SK-N-SH (cell line): ENCODE data around the gene DACH1. TPM values are rescaled to one million over a fixed set of nuclear protein-coding genes. Genes with fewer than 3 reads are reported as not detected.

Experiments
- CTCF ChIA-PET: fragments of 300-600, 350-600 bp; formaldehyde crosslinking; extraction: SDS; loops from one replicate; lab custom pipeline; 2021; lab: Yijun Ruan, JAX
- POLR2A ChIA-PET: fragments of 350-600 bp; sonication (Branson Sonifier 250); formaldehyde crosslinking; extraction: SDS; loops from one replicate; lab custom pipeline; 2020; ENCODE audit warnings: antibody characterized with exemption, inconsistent platforms; lab: Yijun Ruan, JAX
- DNase-seq: peaks from one replicate; pipeline ENCODE4 v3.0.0; 2012
- H2AFZ ChIP-seq: fragments of 200-600 bp; sonication (generic); 2 replicates; pipeline ENCODE4 v1.8.1; 2016; ENCODE audit warnings: antibody characterized with exemption, mild to moderate bottlenecking, low read depth
- H3F3A ChIP-seq: fragments of 200-600 bp; sonication (generic); replicated peaks from 2 replicates; pipeline ENCODE3; 2016; ENCODE audit warnings: antibody characterized with exemption, mild to moderate bottlenecking; ENCODE audit not compliant: insufficient read depth
- H3K27ac ChIP-seq, 2 experiments: fragments of 200-500 bp in 1 of 2; fragments of 200-600 bp in 1 of 2; sonication (Bioruptor generic) in 1 of 2; sonication (generic), shearing (Covaris generic) in 1 of 2; 2 replicates each; pipeline versions ENCODE4 v1.5.1 to v1.6.1; 2014 to 2016; ENCODE audit warnings: low read depth in 2 of 2, inconsistent platforms in 1 of 2, low read length in 1 of 2, mild to moderate bottlenecking in 1 of 2, mixed read lengths in 1 of 2
- H3K27me3 ChIP-seq: fragments of 200-600 bp; sonication (generic), shearing (Covaris generic); 2 replicates; pipeline ENCODE4 v1.6.1; 2016; ENCODE audit warnings: mixed run types; ENCODE audit not compliant: insufficient read depth
- H3K36me3 ChIP-seq, 2 experiments: fragments of 200-500 bp in 1 of 2; fragments of 200-600 bp in 1 of 2; sonication (Bioruptor generic) in 1 of 2; sonication (generic) in 1 of 2; replicated peaks in 1 of 2; 2 replicates each; pipeline versions ENCODE3 to v1.5.1; 2014 to 2016; ENCODE audit warnings: low read length in 1 of 2, mild to moderate bottlenecking in 1 of 2; ENCODE audit not compliant: insufficient read depth in 2 of 2, control insufficient read depth in 1 of 2
- H3K4me1 ChIP-seq, 2 experiments: fragments of 200-500 bp in 1 of 2; fragments of 200-600 bp in 1 of 2; sonication (Bioruptor generic) in 1 of 2; sonication (generic), shearing (Covaris generic) in 1 of 2; 2 replicates each; pipeline versions ENCODE4 v1.5.1 to v1.6.1; 2014 to 2016; ENCODE audit warnings: low read depth in 1 of 2, low read length in 1 of 2, mixed run types in 1 of 2; ENCODE audit not compliant: insufficient read depth in 2 of 2, control insufficient read depth in 1 of 2
- H3K4me2 ChIP-seq: fragments of 200-600 bp; sonication (generic), shearing (Covaris generic); 2 replicates; pipeline ENCODE4 v1.6.1; 2017; ENCODE audit warnings: mixed run types
- H3K4me3 ChIP-seq, 2 experiments: fragments of 200-500 bp in 1 of 2; fragments of 200-600 bp in 1 of 2; sonication (Bioruptor generic) in 1 of 2; sonication (generic), shearing (Covaris generic) in 1 of 2; 2 replicates each; pipeline versions ENCODE4 v1.5.1 to v1.8.1; 2014 to 2016; ENCODE audit warnings: low read depth in 2 of 2, inconsistent platforms in 1 of 2, low read length in 1 of 2, mild to moderate bottlenecking in 1 of 2, mixed read lengths in 1 of 2, moderate library complexity in 1 of 2
- H3K79me2 ChIP-seq: fragments of 200-600 bp; sonication (generic); 2 replicates; pipeline ENCODE4 v1.8.1; 2017; ENCODE audit warnings: mild to moderate bottlenecking; ENCODE audit not compliant: insufficient read depth
- H3K9ac ChIP-seq: fragments of 200-600 bp; sonication (generic); 2 replicates; pipeline ENCODE4 v1.6.1; 2017; ENCODE audit warnings: mixed run types
- H3K9me2 ChIP-seq: fragments of 200-600 bp; sonication (generic); 2 replicates; pipeline ENCODE4 v1.6.1; 2017; ENCODE audit warnings: mixed run types
- H3K9me3 ChIP-seq: fragments of 200-600 bp; sonication (generic); 2 replicates; pipeline ENCODE4 v1.6.1; 2017; ENCODE audit warnings: mixed run types, mild to moderate bottlenecking, moderate library complexity
- H4K20me1 ChIP-seq: fragments of 200-600 bp; sonication (generic); 2 replicates; pipeline ENCODE4 v1.6.1; 2017; ENCODE audit warnings: mild to moderate bottlenecking, mixed run types; ENCODE audit not compliant: insufficient read depth
- FOSL2 ChIP-seq: IDR thresholded peaks from 2 replicates; pipeline ENCODE4 v1.4.0; 2012; ENCODE audit warnings: low read depth, mild to moderate bottlenecking, moderate library complexity, borderline replicate concordance
- GABPA ChIP-seq: IDR thresholded peaks from 2 replicates; pipeline ENCODE4 v1.4.0; 2012; ENCODE audit warnings: low read depth, mild to moderate bottlenecking
- MEF2A ChIP-seq: IDR thresholded peaks from 2 replicates; pipeline ENCODE4 v1.4.0; 2012; ENCODE audit warnings: low read depth, borderline replicate concordance
- NRF1 ChIP-seq: IDR thresholded peaks from 2 replicates; pipeline ENCODE4 v1.6.1; 2012; ENCODE audit warnings: low read depth, mild to moderate bottlenecking, low read length
- POLR2AphosphoS5 ChIP-seq: IDR thresholded peaks from 2 replicates; pipeline ENCODE4 v1.6.1; 2012; ENCODE audit warnings: low read depth, low read length
- RAD21 ChIP-seq: IDR thresholded peaks from 2 replicates; pipeline ENCODE4 v1.6.1; 2012; ENCODE audit warnings: mild to moderate bottlenecking, low read length
- SIN3A ChIP-seq: IDR thresholded peaks from 2 replicates; pipeline ENCODE4 v1.6.1; 2012; ENCODE audit warnings: low read depth, mild to moderate bottlenecking, low read length, moderate library complexity, borderline replicate concordance
- TAF1 ChIP-seq: IDR thresholded peaks from 2 replicates; pipeline ENCODE4 v1.6.1; 2012; ENCODE audit warnings: low read depth, mild to moderate bottlenecking, low read length, moderate library complexity, borderline replicate concordance
- WGBS: methylation state at CpG from one replicate; pipeline ENCODE4 v1.1.6; 2017; ENCODE audit warnings: low lambda C conversion rate; 5-methylcytosine and 5-hydroxymethylcytosine counted together
- polyA plus RNA-seq, 3 experiments: library from polyadenylated mRNA; depleted of rRNA; stranded (reverse); fragments of >200 nt; gene quantifications; 2 replicates each; pipeline ENCODE4 v1.2.3, GENCODE V29; 2012
- TF ChIP-seq, protein P1 (sequence below): IDR thresholded peaks from 2 replicates; pipeline ENCODE4 v1.4.0; 2012; ENCODE audit warnings: low read depth, borderline replicate concordance
- TF ChIP-seq, protein P2 (sequence below): fragments of 200-600 bp; sonication (generic); IDR thresholded peaks from 2 replicates; pipeline ENCODE4 v1.6.1; 2017; ENCODE audit warnings: antibody characterized with exemption, mild to moderate bottlenecking, moderate library complexity
- TF ChIP-seq, protein P3 (sequence below): IDR thresholded peaks from 2 replicates; pipeline ENCODE4 v1.4.0; 2012; ENCODE audit warnings: low read depth, borderline replicate concordance
- TF ChIP-seq, protein P4 (sequence below): IDR thresholded peaks from 2 replicates; pipeline ENCODE4 v1.4.0; 2012; ENCODE audit warnings: low read depth
- TF ChIP-seq, protein P5 (sequence below): fragments of 150-350 bp; IDR thresholded peaks from 2 replicates; pipeline ENCODE4 v1.6.1; 2017; ENCODE audit warnings: antibody characterized with exemption, low read length, low read depth, borderline replicate concordance
- TF ChIP-seq, protein P6 (sequence below): IDR thresholded peaks from 2 replicates; pipeline ENCODE4 v1.6.1; 2012; ENCODE audit warnings: mild to moderate bottlenecking, low read depth, low read length, moderate library complexity

DACH1 gene
- polyA plus RNA-seq, 1 of the 3 experiments (the other 2 are of a cell fraction), result 0.21 TPM

DNA sequence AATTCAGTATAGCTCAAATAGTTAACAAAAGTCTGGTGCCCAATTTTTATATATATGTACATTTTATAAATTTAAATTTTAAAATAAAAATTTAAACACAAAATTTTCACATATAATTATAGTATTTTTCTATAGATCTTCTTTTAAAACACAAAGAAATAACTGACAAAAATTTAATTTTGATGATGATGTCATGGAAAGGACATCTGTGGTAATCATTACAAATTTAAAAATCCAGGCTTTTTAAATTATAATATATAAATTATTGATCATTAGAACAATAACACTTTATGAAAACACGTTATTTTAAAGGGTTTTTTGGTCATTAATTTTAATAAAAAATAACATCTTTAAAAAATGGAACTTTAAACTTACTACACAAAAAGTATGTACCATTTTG lies 381.1 kb downstream of the DACH1 start:
- Histone ChIP-seq H3K9ac (no peak overlapping the region), H3K9me3 (no peaks in the 10 kb centered on the region), H3K9me2 (no peaks in the 10 kb centered on the region), H3K36me3 (peaks cover 0 to 2% of the 10 kb centered on the region in 2 experiments), H3F3A (no peaks in the 10 kb centered on the region), H3K4me1 (no peaks in the 10 kb centered on the region), H3K79me2 (no peaks in the 10 kb centered on the region), H4K20me1 (no peaks in the 10 kb centered on the region), H2AFZ (no peak overlapping the region), H3K4me2 (no peak overlapping the region), H3K27ac (no peak overlapping the region), H3K4me3 (no peak overlapping the region), H3K27me3 (no peaks in the 10 kb centered on the region)
- TF ChIP-seq RAD21, result no peak
- TF ChIP-seq, protein P1, sequence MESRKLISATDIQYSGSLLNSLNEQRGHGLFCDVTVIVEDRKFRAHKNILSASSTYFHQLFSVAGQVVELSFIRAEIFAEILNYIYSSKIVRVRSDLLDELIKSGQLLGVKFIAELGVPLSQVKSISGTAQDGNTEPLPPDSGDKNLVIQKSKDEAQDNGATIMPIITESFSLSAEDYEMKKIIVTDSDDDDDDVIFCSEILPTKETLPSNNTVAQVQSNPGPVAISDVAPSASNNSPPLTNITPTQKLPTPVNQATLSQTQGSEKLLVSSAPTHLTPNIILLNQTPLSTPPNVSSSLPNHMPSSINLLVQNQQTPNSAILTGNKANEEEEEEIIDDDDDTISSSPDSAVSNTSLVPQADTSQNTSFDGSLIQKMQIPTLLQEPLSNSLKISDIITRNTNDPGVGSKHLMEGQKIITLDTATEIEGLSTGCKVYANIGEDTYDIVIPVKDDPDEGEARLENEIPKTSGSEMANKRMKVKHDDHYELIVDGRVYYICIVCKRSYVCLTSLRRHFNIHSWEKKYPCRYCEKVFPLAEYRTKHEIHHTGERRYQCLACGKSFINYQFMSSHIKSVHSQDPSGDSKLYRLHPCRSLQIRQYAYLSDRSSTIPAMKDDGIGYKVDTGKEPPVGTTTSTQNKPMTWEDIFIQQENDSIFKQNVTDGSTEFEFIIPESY, result no peak
- TF ChIP-seq, protein P2, sequence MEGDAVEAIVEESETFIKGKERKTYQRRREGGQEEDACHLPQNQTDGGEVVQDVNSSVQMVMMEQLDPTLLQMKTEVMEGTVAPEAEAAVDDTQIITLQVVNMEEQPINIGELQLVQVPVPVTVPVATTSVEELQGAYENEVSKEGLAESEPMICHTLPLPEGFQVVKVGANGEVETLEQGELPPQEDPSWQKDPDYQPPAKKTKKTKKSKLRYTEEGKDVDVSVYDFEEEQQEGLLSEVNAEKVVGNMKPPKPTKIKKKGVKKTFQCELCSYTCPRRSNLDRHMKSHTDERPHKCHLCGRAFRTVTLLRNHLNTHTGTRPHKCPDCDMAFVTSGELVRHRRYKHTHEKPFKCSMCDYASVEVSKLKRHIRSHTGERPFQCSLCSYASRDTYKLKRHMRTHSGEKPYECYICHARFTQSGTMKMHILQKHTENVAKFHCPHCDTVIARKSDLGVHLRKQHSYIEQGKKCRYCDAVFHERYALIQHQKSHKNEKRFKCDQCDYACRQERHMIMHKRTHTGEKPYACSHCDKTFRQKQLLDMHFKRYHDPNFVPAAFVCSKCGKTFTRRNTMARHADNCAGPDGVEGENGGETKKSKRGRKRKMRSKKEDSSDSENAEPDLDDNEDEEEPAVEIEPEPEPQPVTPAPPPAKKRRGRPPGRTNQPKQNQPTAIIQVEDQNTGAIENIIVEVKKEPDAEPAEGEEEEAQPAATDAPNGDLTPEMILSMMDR, result no peak
- TF ChIP-seq GABPA, result no peak
- TF ChIP-seq TAF1, result no peak
- TF ChIP-seq, protein P3, sequence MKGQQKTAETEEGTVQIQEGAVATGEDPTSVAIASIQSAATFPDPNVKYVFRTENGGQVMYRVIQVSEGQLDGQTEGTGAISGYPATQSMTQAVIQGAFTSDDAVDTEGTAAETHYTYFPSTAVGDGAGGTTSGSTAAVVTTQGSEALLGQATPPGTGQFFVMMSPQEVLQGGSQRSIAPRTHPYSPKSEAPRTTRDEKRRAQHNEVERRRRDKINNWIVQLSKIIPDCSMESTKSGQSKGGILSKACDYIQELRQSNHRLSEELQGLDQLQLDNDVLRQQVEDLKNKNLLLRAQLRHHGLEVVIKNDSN, result no peak
- no peak for TF ChIP-seq SIN3A
- TF ChIP-seq MEF2A, result no peak
- TF ChIP-seq POLR2AphosphoS5, result no peak
- TF ChIP-seq FOSL2, result no peak
- TF ChIP-seq, protein P4, sequence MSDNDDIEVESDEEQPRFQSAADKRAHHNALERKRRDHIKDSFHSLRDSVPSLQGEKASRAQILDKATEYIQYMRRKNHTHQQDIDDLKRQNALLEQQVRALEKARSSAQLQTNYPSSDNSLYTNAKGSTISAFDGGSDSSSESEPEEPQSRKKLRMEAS, result no peak
- no peak for TF ChIP-seq NRF1
- TF ChIP-seq, protein P5, sequence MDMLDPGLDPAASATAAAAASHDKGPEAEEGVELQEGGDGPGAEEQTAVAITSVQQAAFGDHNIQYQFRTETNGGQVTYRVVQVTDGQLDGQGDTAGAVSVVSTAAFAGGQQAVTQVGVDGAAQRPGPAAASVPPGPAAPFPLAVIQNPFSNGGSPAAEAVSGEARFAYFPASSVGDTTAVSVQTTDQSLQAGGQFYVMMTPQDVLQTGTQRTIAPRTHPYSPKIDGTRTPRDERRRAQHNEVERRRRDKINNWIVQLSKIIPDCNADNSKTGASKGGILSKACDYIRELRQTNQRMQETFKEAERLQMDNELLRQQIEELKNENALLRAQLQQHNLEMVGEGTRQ, result no peak
- TF ChIP-seq, protein P6, sequence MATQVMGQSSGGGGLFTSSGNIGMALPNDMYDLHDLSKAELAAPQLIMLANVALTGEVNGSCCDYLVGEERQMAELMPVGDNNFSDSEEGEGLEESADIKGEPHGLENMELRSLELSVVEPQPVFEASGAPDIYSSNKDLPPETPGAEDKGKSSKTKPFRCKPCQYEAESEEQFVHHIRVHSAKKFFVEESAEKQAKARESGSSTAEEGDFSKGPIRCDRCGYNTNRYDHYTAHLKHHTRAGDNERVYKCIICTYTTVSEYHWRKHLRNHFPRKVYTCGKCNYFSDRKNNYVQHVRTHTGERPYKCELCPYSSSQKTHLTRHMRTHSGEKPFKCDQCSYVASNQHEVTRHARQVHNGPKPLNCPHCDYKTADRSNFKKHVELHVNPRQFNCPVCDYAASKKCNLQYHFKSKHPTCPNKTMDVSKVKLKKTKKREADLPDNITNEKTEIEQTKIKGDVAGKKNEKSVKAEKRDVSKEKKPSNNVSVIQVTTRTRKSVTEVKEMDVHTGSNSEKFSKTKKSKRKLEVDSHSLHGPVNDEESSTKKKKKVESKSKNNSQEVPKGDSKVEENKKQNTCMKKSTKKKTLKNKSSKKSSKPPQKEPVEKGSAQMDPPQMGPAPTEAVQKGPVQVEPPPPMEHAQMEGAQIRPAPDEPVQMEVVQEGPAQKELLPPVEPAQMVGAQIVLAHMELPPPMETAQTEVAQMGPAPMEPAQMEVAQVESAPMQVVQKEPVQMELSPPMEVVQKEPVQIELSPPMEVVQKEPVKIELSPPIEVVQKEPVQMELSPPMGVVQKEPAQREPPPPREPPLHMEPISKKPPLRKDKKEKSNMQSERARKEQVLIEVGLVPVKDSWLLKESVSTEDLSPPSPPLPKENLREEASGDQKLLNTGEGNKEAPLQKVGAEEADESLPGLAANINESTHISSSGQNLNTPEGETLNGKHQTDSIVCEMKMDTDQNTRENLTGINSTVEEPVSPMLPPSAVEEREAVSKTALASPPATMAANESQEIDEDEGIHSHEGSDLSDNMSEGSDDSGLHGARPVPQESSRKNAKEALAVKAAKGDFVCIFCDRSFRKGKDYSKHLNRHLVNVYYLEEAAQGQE, result no peak
- DNase-seq, result no peak
- ChIA-PET POLR2A (no interaction called here), CTCF (no interaction called here)
- 48% methylated on average over 1 of the region's 1 CpG for WGBS
